SK-N-DZ (cell line): ENCODE measurements around the gene PAFAH1B1.
"Not testable (repeated sequence)": the region's sequence is repeated elsewhere in the genome, so short reads cannot be mapped to it uniquely, and the experiment has no call there.

Experiments
- DNase-seq: peaks from one replicate; pipeline ENCODE4 v3.0.0-alpha.2; 2015; ENCODE audit warnings: low spot score

PAFAH1B1 gene

DNA sequence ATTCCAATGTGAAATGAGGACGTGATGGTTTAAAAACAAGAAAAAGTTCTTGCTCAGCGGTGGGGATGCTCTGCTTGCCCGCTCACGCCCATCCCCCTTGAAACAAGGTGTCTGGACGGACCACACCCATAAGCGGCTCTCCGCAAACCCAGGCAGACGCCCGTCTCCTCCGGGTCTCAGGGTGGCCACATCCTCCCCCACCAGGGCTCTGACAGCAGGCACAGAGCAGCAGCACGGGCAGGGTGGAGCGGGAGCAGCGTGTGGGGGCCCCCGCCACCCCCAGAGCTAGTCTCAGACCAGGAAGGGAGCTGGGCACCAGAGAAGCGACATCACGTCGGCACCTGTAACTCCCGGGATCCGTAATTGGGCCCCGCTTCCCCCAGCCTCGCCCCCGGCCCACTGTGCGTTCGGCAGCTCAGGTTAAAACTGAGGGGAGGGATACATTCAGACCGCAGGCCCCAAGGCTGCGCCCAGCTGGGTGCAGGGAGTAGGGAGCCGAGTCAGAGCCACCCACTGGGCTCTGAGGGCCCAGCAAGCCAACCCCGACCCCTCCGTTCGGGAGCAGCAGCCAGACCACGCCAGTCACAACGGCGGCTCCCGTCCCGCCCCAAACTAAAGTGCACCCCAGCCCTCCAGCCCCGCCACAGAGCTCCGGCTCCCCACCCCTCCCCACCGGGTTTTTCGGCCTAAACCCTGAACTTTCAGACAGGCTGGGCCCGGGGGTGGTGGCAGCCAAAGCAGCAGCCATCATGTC, 96.1 kb downstream of the PAFAH1B1 start:
- DNase-seq: no peak

DNA sequence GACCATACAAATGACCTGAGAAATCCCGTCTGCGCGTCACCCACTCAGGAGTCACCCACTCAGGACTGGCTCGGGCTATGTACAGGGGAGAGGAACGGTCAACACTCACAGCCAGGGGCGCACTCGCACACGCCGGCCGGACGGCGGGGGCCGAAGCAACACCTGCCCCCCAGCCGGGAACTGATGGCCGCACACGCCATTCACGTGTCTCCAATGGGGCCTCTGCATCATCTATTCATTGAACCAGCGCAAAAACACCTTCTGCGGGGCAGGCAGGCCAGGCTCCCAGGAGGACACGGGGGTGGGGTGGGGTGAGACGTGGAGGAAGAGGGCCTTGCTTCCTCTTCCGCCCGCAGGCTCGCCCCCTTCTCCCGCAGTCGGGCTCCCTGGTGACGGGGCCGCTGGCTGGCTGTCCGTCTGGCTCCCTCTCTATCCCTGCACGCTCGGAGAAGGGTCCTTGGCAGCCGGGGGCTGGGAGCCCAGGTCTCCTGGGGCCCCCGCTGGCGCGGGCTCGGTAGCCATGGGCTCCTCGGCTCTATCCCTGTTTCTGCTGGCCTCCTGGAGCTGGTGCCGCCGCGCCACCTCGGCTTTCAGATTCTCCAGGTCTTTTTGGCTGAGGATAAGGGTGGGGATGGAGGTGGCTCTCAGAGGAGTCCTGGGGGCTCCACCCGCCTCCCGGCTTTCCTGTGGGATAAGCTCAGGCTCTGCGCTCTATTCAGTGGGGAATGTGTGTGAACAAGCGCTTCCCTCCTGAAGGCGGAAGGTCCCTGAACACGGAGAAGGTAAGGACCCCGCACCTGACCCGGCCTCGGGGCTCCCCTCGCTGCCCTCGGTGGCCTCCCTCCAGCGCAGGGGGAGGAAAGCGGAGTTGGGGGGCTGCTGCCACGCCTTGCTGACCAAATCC, 97.0 kb downstream of the PAFAH1B1 start:
- DNase-seq: no peak

DNA sequence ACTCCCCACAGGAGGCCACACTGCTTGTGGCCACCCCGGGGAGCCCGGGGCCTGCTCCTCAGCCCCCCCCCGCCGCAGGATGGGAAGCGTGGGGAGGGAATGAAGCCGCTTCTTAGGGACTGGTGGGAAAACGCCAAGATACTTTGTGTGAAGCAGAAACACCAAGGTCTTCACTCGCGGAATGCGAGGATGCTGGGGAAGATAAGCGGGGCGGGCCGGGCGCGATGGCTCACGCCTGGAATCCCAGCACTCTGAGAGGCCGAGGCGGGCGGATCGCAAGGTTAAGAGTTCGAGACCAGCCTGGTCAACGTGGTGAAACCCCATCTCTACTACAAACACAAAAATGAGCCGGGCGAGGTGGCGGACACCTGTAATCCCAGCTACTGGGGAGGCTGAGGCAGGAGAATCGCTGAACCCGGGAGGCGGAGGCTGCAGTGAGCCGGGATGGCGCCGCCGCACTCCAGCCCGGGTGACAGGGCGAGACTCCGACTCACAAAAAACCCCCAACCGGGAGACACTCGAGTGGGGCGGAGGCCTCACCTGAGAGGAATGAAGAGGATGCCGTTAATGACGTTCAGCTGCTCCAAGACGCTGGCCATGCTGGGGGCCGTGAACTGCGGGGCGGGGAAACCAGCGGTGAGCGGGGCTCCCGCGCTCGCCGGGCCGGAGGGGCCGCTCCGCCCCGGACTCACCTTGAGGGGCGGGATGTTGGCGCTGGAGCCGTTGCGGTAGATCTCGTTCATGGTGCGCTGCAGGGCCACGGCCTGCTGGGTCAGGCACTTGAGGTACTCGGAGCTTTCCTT, 97.8 kb downstream of the PAFAH1B1 start:
- DNase-seq: no peak

DNA sequence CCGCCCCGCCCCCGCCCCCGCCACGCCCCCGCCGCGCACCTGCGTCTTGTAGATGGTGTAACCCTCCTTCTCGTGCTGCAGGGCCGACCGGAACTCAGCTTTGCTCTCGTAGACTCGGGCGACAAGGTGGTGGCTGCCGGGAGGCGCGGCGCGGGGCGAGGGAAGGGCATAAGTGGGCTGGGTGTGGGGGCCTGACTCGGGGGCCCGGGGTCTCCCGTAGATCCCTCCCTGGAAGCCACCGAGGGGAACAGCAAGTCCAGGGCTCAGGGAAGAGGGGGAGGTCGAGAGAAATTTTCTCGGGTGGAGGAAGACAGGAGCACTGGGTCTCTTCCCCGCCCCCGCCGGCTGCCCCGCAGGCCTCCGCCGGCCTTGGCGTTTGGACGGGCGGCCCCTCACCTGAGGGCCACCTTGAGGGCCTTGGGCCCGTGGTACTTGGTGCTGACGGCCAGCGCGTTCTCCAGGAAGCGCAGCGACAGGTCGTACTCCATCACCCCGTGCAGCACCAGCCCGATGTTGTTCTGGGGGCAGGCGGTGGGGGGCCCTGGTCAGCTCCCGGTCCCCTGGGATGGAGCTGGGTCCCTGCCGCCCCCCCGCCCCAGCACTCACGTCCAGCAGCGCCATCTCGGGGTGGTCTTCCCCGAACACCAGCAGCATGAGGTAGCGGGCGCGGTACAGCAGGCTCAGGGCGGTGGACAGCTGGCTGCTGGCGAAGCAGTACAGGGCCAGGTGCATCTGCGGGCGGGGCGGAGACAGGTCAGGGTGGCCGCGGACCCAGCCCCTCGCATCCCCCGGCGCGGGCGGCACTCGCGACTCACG, 98.7 kb downstream of the PAFAH1B1 start:
- no peak for DNase-seq

DNA sequence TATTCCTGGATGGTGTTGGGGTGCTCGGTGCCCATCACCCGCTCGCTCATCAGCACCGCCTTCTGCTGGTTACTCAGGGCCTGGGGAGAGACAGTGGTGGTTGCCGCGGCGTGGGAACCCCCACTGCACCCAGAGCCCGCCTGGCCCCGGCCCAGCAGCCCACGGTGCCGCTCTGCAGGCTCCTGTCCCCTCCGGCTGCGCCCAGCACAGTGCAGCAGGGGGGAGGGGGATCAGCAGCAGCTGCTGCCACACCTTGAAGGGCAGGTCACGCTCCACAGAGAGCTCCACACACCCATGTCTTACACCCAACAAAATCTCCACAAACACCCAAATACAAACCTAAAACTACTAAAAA, 99.3 kb downstream of the PAFAH1B1 start:
- DNase-seq: no peak

DNA sequence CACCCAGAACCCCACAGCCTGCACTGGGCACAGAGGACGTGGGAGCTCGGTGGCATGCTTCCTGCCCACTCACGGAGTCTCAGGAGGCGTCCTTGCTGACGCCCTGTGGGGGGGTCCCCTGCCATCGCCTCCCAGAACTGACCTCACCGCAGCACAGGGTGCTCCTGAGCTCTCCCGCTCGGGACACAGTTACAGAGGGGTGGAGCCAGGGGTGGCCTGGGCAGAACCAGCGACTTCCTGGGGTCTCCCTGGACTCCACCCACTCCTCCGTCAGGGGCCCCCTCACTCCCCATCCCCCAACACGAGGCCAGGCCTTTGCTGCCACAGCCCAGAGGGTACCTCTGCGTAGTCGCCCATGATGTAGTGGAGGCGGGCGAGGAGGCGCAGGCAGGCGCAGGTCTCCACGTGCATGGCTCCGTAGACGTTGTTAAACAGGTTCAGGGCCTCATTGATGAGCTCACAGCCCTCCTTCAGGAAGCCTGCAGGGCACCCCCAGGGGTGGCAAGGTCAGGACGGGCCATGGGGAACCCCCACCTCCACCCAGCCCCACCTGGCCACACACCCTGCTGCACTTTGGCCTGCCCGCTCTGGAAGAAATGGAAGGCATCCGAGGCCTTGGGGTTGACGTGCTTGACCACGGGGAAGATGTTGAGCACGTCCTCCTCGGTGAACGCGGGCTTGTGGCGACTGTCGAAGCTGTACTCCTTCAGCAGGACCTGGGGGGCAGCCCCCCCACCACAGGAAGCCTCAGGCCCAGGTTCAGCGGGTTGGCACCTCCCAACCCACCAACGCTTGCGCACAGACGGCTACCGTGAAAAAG, 100.3 kb downstream of the PAFAH1B1 start:
- no peak for DNase-seq

DNA sequence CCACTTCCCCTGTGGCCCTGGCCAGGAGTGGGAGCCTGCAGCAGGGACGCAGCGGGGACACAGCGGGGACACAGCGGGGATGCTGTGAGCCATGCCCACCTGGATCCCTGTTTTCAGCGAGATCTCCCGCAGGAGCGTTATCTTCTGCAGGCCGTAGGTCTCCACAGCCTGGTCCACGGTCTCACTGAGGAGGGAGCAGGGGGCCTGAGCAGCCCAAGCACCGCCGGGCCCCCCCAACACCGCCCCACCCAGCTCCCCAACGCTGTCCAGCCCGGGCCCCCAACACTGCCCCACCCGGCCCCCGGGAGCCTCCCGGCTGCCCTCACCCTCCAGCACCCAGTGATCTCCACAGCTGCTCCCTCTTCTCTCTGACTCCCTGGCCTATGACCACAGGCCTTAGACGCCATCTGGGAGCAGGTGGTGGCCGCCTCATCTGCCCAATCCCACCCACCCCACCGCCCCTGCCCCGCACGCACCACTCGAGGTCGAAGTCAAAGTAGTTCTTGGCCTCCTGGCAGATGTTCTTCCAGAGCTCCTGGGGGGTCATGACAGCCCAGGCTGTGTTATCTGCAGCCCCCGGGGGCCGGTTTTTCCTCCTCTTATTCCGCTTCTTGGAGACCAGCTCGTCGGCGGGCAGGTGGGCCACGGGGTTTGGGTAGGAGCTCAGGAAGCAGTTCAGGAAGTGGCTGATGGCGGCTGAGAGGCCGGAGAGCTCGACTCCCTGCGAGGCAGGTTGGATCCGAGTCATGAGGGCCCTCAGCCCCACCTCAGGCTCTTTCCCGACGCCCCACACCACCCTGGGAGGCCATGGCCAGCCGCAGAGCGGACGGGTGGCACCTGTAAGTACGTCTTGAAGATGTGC, 101.2 kb downstream of the PAFAH1B1 start:
- DNase-seq: no peak

DNA sequence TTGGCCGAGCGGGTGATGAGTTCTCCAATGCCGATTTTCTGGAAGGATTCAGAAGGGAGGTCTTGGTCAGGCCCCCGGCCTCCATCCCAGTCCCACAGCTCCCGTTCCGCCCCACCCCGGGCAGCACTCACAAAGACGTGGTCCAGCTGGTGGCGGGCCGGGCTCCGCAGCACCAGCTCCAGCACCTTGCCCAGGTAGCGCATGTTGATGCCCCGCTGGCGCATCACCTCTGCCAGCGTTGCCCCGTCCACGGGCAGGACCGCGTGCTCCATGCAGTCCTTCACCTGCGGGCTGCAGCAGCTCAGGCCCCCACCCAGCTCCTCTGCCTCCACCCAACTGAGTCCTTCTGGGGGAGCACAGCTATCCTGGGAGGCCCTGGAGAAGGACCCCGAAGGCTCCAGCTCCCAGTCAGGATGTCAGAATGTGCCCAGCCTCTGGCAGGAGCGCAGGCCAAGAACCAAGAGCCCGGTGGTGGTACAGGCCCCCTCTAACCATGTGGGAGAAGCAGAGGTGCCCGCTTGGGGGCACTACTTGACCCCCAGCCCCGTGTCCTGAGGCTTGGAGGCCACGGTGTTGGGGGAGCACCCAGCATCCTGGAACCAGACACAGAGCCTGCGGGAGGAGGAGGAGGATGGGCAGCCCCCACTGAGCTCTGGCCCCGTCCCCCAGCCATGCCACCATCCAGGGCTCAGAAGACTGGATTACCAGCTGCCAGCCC, 101.9 kb downstream of the PAFAH1B1 start:
- no peak for DNase-seq

DNA sequence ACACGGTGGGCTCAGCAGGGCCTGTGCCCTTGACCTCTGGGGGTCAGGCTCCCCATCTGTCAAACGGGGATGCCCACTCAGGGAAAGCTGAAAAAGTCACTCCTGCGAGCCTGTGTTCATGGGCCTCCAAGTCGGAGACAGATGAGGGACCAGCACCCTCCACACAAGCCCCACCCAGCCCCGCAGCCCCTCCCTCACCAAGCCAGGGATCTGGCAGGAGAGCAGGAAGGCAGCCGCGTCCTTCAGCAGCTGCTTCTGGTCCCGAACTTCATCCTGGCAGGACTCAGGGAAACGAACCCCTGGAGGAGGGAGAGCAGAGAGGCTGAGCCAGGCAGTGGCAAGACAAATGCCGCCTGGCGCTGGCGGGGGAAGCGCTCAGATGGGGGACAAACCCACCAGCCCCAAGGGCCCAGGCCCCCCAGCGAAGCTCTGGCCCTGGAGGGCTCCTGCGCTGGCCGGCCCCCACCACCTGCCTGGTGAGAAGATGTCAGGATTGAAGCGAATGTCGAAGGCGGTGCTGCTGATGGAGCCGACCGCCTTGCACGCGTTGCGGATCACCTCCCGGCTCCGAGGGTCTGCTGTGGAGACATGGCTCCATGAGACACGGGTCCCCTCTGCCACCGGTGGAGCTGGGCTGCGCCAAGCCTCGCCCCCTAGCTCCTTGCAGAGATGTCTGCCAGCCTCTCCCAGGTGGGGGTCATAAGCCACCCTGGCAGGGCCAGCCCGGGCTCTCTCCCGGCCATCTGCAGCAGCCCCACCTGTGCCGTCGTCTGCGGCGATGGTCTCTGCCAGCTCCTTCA, 102.7 kb downstream of the PAFAH1B1 start:
- no peak for DNase-seq

DNA sequence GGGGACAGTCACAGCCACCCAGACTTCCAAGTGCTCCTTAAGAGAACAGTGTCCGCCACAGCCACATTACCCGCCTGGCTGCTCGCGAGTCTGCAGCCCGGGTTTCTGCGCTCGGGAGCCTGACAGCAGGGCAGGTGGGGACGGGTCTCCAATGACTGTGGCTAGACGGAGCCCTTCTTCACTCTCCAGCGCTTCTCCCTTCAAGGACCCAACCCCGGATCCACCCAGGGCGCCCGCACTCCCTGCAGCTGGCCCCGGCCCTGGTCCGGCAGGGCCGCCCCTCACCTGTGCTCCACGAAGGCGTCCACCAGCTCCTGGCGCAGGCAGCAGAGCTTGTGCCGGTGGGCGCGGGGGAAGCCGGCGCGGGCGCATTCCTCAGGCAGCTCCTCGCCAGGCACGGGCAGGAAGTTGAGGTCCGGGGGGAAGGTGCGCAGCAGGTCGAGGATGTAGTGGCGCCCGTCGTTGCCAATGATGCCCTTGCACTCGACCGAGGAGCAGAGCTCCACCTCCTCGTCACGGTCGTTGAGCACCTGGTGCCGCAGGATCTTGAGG, 104.2 kb downstream of the PAFAH1B1 start:
- no peak for DNase-seq

DNA sequence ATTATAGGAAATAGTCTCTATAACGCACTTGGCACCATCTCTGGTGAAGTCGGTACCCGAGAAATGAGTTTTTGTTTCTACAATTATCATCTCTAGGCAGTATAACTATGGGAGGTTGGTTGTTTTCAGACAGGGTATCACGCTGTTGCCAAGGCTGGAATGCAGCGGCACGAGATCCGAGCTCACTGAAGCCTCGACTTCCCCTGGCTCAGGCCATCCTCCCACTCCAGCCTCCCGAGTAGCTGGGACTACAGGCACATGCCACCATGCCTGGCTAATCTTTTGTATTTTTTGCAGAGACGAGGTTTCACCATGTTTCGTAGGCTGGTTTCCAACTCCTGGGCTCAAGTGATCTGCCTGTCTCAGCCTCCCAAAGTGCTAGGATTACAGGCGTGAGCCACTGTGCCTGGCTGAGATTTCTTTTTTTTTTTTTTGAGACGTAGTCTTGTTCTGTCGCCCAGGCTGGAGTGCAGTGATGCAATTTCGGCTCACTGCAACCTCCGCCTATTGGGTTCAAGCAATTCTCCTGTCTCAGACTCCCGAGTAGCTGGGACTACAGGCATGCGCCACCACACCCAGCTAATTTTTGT, 105.9 kb downstream of the PAFAH1B1 start:
- not testable (repeated sequence) for DNase-seq

DNA sequence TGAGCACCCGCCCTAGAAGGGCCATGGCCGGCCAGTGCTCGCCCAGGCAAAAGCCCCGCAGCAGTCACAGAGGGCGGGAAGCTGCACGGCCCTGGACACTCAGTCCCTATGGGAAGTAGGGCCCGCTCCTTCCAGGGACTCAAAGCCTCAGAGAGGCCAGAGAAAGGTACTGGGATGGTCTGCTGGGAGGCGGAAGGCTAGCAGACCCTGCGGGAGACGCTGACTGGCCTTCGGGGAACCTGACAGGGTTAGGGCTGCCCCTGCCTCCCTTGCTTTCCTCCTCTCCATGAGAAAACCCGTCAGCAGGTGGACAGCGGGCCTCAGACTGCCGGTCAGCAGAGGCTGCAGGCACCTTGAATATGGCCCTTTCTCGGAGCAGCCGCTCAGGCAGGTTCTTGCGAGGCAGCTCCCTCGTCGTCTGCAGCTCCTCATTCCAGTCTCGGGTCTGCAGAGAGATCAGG, 106.6 kb downstream of the PAFAH1B1 start:
- no peak for DNase-seq

DNA sequence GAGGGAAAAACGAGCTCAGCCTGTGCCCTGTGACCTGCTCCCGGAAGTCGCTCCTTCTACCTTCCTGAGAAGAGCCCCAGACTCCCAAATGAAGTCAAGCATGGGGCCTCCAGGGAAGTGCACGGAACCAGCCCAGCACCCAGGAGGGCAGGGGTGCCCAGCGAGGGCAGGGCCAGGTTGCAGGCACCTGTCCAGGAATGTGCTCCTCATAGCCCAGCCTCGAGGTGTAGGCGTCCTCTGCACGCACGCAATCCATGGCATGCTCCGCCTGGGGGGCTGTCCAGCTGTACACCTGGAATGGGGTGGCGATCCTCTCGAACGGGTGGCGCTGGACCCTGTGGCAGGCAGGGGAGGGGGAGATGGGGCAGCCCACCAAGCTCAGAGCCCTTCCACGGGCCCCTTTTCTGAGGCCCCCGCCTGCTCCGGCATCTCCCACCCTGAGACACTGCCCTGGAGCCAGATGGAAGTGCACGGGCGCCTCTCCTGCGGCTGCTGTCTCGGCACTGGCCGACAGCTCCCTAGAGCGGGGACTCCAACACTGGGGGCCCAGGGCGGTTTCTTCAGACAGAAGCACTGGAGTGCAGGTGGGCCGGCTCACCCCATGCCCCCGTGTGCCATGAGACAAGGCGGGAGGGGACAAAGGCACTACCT, 107.2 kb downstream of the PAFAH1B1 start:
- no peak for DNase-seq

DNA sequence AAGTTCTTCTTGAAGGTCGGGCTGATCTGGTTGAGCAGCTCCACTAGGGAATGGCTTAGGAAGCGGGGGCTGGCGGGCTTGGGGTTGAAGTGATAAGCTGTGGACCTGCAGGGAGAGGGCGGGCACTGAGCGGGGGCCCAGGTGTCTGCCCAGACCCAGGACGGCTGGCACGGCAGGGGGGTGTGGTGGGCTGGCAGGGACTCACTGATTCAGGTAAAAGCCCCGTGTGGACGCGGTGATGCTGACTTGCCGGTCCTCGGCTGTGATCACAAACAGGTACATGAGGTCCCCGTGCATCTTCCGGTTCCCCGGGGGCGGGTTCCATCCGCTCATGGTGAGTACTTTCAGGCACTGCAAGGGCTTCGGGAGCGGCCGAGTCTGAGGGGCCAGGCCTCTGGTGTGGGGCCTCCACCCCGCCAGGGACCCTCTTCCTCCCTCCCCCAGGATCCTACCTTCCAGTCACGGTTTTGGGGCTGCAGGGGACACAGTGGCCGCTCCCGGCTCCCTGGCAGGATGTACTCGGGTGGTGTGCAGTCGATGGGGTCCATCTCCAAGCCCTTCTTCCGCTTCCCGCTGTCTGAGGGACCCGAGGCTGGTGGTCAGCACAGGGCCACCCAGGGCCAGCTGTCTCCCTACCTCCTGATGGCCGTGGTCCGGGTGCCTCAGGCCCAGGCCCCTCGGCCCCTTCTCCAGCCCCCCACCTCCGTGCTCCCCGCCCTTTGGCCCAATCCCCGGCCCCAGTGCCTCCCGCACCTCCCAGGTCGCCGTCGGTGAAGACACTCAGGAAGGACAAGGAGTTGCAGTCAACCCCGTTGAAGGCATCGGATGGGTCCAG, 107.9 kb downstream of the PAFAH1B1 start:
- DNase-seq: no peak

DNA sequence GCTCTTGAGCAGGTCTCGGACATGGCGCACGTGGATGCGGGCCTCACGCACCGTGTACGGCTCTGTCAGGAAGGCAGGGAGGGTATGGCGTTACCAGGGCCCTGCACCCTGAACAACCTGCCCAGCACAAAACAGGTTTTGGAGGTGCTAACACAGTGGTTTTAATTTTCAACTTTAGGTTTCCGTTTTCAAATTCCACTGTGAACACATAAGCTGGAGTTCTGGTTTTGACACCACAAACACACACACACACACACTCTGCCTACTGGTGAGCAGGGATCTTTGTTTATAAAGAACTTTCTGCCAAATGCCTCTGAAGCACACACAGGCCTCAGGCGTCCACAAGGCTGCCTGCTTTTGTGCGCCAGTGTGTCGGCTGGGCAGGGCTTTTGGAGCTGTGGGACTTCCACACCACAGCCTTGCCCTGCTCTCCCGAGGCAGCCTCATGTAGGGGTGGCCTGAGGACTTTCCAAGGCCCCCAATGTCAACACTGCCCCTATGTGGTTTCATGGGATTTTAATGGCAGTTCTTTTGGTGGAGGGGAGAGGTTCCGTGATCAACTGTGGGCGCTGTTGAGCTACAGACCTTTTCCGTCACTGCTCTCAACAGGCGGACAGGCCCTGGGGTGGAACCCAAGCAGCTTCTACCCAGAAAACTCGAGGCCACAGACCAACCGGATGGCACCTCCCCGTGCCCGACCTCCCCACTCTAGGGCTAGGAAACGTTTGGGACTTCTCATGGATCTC, 108.7 kb downstream of the PAFAH1B1 start:
- DNase-seq: no peak
